D341Med (cell line): ENCODE results near the gene MAST4.

Experiments
- DNase-seq: peaks from one replicate; pipeline ENCODE4 v3.0.0; 2012; ENCODE audit warnings: low spot score

Gene MAST4

DNA sequence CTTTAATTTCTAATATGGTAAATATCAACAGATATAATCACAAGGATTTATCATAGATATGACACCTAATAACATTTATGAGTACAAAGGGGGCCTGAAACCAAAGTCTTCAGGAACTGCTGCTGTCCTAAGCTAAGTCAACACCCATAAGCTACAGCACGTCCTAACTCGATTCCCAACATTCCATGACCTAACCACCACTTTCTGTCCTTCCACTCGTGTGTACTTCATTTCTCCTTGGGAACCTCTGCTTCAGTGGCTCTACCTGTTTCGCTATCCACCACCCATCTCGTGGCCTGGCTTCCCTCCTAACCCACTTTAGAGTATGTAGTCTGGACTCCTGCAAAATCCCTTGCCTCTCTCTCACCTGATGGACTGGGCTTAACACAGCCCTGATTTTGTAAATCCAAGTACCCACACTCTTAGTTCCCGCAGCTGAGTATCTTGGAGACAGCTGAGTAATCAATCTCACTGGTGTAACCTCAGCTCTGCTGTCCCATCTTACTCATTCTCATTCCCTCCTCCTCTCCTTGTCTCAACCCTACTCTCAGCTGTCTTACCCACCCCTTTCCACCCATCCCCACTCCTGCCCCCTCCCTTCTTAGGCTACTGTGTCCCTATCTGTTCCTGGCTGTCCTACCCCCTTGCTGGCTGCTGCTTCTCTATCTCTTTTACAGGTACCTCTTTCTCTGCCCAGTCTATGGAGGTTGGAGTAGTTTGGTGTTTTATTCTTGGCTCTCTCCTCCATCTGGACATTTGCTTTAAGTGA is 101.8 kb downstream of the MAST4 start:
- DNase-seq: no peak

GRCh38 chr5:66701244-66701643 is 105.1 kb downstream of the MAST4 start:
- no peak for DNase-seq

DNA sequence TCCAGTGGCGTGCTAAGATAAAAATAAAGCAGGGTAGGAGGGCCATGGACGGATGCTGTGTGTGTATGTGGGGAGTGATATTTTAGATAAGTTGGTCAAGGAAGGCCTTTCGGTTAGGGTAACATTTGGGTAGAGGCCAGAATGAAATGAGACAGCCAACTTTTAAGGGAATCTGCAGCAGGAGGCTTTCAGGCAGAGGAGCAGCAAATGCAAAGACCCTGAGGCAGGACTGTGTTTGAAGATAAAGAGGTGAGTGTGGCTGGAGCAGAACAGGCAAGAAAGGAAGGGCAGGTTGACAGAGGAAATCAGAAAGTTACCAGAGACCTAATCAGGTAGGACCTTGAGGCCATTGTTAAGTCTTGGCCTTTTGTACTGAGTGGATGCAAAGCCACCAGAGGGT is 106.2 kb downstream of the MAST4 start:
- DNase-seq: no peak

- no peak for DNase-seq
Measured at GRCh38 chr5:66704790-66705425, 108.7 kb downstream of the MAST4 start.

GRCh38 chr5:66708368-66708767 is 112.2 kb downstream of the MAST4 start:
- no peak for DNase-seq

DNA sequence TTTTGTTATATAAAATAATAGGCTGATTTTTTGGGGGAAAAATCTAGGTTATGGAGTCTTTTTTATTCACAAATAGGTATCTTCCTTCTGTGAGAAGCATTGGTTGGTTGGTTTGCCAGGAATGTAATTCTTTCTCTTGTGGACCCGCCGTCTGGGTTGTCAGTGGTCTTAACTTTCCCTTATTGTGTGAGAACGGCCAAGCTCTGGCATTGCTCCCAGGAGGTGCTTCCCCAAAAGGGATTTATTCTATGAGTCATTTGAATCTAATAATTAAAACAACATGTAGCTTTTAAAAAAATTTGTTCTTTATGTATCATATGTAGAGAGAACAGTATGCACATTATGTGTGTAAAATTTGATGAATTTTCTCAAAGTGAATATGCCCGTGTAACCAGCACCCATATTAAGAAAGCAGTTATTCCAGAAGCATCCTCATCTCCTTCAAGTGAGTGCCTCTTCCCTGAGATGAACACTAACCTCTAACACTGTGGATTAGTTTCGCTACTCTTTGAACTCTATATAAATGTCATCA is 114.4 kb downstream of the MAST4 start:
- DNase-seq: no peak

- no peak for DNase-seq
Measured at GRCh38 chr5:66713998-66714397, 117.8 kb downstream of the MAST4 start.

- peak; percentile 27 for DNase-seq
Measured at GRCh38 chr5:66717455-66718373, 121.5 kb downstream of the MAST4 start.

DNA sequence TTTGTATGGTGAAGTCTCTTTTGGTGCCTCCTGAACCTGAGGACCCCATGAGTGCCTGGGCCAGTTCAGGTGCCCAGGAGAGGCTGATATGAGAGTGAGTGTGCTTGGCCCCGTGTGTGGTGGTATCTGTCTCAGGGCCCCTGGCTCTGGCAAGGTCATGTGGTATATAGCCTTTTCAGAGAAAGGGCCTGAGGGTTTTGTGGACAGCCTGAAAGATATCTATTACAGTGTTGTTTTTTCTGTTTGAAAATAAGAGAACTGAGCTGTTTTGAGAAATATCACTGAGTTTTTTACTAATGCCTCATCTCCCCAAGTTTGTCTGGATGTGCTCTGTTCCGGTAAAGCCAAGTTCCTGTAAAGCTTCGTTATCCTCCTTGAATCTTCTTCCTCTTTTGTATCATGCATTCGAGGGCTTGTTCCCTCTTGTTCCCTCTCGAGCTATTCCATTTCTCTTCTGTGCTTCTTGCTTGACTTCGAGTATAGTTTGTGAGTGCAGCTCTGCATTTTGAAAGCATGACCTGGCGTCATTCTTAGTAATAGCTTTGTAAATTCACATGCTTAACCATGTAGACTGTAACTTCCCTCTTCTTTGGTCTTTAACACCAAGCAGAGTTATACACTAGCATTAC is 122.3 kb downstream of the MAST4 start:
- no peak for DNase-seq

DNA sequence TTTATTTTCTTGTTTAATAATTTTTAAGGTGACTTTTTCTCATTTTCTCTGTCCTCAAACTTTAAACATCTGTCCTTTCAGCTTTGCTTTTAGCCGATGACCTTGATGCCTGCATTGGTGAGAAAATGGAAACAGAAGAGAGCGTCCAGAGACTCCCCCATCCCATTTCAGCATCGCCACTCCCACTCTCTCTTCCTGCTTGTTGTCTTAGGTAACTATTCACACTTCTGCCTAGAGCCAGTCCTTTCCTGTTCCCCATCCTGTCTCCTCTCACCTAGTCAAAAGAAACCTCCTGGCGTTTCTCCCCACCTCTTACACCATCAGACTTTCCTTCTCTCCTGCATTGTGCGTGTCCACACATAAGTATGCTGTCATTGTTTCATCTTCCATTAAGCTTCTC is 124.6 kb downstream of the MAST4 start:
- no peak for DNase-seq

DNA sequence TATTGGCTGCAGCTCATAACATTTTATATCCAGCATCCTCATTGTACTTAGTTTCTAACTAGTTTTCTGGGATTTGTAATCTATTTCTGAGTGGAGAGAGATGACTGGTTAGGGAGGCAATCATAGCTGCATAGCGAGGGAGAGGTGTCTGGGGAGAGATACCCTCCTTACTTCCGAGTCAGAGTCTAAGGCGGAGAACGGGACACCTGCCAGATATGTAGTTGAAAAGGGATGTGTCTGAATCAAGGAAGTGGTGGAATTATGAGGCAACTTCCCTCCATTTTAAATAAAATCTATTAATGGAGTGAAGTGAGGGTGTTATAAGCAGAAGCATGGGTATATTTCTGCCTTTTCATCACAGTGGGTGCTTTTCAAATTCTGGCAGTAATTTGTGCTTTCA is 126.5 kb downstream of the MAST4 start:
- no peak for DNase-seq

- DNase-seq: no peak
Measured at GRCh38 chr5:66724349-66725139, 128.4 kb downstream of the MAST4 start.

- DNase-seq: no peak
Measured at GRCh38 chr5:66727630-66728029, 131.4 kb downstream of the MAST4 start.

- DNase-seq: no peak
Measured at GRCh38 chr5:66728049-66728448, 131.9 kb downstream of the MAST4 start.

GRCh38 chr5:66737096-66737495 is 140.9 kb downstream of the MAST4 start:
- DNase-seq: no peak

DNA sequence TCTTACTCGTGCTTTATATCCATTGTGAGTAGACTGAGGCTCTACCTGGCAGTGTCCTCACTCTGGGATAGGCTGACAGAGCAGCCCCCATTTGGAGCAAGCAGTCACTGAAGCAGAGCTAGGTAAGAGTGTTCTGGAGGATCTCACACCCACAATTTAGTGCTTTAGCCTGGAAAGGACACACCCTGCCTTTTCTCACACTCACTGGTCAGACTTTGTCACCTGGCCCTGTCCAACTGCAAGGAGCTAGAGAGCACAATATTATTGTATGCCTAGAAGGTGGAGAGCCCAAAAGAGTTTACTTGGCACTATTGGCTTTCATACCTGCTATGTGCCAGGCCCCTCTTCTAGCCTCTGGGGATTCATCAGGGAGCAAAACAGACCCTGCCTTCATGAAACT is 141.9 kb downstream of the MAST4 start:
- DNase-seq: no peak

DNA sequence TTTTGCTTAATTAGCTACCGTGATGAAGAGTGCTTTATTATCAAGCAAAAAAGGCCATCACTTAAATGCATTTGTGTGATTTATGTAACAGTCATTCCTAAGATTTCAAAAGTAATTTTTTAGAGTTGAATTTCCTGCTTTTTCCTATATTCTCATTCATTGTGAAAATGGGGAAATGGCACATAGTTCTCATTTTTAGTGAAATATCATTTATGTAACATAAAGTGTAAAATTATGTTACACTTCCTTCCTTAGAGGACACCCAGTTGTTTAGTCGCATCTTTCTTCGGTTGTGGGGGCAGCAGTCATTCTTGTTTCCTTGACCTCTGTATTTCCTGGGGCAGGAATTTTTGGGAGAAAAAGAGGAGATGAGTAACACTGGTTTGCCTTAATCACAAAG is 142.8 kb downstream of the MAST4 start:
- DNase-seq: no peak

GRCh38 chr5:66739951-66740350 is 143.8 kb downstream of the MAST4 start:
- no peak for DNase-seq

- DNase-seq: no peak
Measured at GRCh38 chr5:66741394-66741793, 145.2 kb downstream of the MAST4 start.

DNA sequence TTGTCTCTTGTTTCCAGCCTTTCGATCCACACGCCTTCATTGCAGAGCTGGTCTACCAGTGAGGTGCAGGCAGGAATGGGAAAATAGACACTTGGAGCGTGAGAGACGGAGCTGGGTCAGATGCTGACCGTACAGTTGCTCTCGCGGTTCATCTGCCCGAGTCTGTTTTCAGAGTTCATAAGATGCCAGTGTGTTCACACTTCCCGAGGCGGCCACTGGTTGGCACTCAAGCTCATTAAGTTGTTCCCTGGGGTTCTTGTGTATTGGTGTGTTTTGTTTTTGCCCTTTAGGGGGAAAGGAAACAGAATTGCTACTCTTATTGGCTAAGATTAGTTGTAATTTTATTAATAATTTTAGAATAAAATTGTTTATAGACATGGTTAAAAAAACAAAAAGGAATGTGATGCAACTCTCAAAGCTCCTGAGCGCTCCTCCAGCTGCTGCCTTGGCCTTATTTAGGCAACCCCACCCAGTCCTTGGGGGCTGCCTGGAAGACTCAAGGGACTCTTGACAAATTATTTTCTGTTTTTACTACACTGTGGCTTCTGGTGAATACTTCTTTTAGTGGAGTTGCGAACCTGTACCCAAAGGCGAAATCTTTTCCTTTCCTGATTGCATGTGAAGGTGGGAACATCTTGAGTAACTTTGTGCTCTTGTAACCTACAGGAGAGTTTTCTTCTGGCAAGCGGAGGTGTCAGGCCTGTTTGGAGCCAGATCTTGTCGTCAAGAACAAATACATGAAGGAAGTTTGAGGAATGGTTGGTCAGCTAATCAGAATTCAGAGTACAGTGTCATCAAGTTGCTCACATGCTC is 146.1 kb downstream of the MAST4 start:
- DNase-seq: peak; percentile 52
